Tibial artery (tissue), 4 donors: Measurements from ENCODE around the gene PNPLA1.

Experiments
- DNase-seq, 2 donors: peaks; one replicate each; pipeline ENCODE4 v3.0.0-alpha.2; 2019
- H3K27ac ChIP-seq, 2 donors: fragments of 200-600 bp; sonication (generic) in 1 of 2; 1 replicate in 1 of 2; 2 replicates in 1 of 2; pipeline ENCODE4 v1.5.1; 2018 to 2019; ENCODE audit warnings: mild to moderate bottlenecking in 1 of 2
- H3K27me3 ChIP-seq, 2 donors: fragments of 200-600 bp; sonication (generic) in 1 of 2; one replicate each; pipeline versions ENCODE4 v1.5.1 to v1.6.0; 2016 to 2019
- H3K36me3 ChIP-seq, 3 donors: fragments of 200-600 bp; sonication (generic) in 2 of 3; one replicate each; pipeline ENCODE4 v1.5.1; 2016 to 2019; ENCODE audit warnings: mild to moderate bottlenecking in 2 of 3
- H3K4me1 ChIP-seq, 4 donors: fragments of 200-600 bp; sonication (generic) in 2 of 4; 1 replicate in 3 of 4; 2 replicates in 1 of 4; pipeline ENCODE4 v1.5.1; 2016 to 2019
- H3K4me3 ChIP-seq, 2 donors: fragments of 200-600 bp; sonication (generic) in 1 of 2; 1 replicate in 1 of 2; 2 replicates in 1 of 2; pipeline ENCODE4 v1.5.1; 2018 to 2019; ENCODE audit warnings: mild to moderate bottlenecking in 2 of 2
- H3K9me3 ChIP-seq, 3 donors: fragments of 200-600 bp; sonication (generic) in 1 of 3; one replicate each; pipeline ENCODE4 v1.5.1; 2016 to 2019
- intact Hi-C: fragments of 100-400 bp; cut with DNase I; formaldehyde crosslinking; loops from one replicate; pipeline ENCODE4 v1.15.0; 2023; ENCODE audit warnings: low total_unique reads
- TF ChIP-seq, protein P1 (sequence below), 2 experiments: fragments of 200-600 bp in 1 of 2; fragments of 450-650 bp in 1 of 2; IDR thresholded peaks; one replicate each; pipeline ENCODE4 v1.5.1; 2017 to 2019; ENCODE audit warnings: antibody characterized with exemption in 2 of 2, mild to moderate bottlenecking in 1 of 2, moderate library complexity in 1 of 2

Gene PNPLA1, protein sequence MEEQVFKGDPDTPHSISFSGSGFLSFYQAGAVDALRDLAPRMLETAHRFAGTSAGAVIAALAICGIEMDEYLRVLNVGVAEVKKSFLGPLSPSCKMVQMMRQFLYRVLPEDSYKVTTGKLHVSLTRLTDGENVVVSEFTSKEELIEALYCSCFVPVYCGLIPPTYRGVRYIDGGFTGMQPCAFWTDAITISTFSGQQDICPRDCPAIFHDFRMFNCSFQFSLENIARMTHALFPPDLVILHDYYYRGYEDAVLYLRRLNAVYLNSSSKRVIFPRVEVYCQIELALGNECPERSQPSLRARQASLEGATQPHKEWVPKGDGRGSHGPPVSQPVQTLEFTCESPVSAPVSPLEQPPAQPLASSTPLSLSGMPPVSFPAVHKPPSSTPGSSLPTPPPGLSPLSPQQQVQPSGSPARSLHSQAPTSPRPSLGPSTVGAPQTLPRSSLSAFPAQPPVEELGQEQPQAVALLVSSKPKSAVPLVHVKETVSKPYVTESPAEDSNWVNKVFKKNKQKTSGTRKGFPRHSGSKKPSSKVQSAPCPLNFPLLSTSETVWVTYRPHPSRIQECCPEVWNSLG

DNA sequence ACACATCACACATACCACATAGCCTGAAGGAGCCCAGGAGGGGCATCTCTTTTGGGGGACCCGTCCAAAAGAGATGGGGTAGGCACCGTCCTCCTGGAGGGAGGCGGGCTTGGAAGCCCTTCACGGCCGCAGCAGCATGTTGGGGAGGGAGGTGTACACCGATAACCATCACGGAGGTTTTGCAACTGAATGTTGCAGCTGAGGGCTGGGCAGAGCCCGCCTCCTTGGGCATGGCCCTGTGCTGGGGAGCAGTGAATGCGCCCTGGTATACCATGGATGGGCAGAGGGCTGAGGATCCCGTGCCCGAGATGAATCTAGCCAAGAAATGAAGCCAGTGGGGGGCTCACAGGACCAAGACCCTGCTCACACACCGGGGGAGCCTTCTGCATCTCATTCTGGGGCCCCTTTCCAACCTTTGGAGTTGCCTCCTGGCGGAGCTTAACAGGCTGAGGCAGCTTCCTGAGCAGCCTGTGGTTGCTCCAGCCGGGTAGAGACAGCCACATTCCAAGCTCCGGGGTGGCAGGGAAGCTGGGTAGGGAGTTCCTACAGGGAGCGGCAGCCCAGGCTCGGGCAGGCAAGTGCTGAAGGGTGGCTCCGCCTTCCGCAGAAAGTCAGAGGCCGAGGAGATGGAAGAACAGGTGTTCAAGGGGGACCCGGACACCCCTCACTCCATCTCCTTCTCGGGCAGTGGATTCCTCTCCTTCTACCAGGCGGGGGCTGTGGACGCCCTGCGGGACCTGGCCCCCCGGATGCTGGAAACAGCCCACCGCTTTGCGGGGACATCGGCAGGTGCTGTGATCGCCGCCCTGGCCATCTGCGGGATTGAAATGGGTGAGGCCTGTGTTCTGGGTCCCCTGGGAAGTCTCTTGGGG, at the start of gene PNPLA1:
PNPLA1 (plus strand) TSS at position 227 of the 872 bp plus-strand sequence; CDS start at position 627, 400 bp downstream.
- Histone ChIP-seq H3K9me3 (peaks cover 3 to 12% (median 6%) of the 10 kb centered on the region in 3 donors), H3K27me3 (peaks cover 0 to 35% of the 10 kb centered on the region in 2 donors), H3K4me3 (no peak within 1 kb of the TSS), H3K27ac (no peak within 1 kb of the TSS), H3K36me3 (no peaks in the 10 kb centered on the region), H3K4me1 (no peaks in the 10 kb centered on the region)
- intact Hi-C loops: no loop called here
- no peak for DNase-seq
- TF ChIP-seq, protein P1, sequence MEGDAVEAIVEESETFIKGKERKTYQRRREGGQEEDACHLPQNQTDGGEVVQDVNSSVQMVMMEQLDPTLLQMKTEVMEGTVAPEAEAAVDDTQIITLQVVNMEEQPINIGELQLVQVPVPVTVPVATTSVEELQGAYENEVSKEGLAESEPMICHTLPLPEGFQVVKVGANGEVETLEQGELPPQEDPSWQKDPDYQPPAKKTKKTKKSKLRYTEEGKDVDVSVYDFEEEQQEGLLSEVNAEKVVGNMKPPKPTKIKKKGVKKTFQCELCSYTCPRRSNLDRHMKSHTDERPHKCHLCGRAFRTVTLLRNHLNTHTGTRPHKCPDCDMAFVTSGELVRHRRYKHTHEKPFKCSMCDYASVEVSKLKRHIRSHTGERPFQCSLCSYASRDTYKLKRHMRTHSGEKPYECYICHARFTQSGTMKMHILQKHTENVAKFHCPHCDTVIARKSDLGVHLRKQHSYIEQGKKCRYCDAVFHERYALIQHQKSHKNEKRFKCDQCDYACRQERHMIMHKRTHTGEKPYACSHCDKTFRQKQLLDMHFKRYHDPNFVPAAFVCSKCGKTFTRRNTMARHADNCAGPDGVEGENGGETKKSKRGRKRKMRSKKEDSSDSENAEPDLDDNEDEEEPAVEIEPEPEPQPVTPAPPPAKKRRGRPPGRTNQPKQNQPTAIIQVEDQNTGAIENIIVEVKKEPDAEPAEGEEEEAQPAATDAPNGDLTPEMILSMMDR (IDR thresholded peaks at IDR 0.05): no peak

DNA sequence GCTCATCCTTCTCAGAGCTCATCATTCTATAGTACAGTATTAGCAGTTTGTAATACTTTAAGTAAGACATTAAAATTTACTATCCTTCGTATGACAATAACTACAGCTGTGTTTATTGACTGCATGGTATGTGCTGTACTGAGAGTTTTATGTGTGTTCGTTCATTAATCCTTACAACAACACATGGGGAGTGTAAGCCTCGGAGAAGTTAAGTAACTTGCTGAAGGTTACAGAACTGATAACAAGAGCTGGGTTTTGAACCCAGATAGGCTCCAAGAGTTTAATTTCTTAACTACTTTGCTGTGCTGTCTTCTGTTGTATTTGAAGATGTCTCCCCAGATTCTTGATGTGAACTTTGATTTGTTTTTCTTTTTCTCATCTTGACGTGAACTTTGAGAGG, 49.6 kb upstream of the PNPLA1 start:
- no peaks in the 10 kb centered on the region for H3K27me3 ChIP-seq
- H3K27ac ChIP-seq: no peak overlapping the region
- intact Hi-C loops: no loop called here
- H3K9me3 ChIP-seq: no peaks in the 10 kb centered on the region
- no peaks in the 10 kb centered on the region for H3K4me1 ChIP-seq
- TF ChIP-seq, protein P1 (IDR thresholded peaks at IDR 0.05): no peak
- no peak overlapping the region for H3K4me3 ChIP-seq
- H3K36me3 ChIP-seq: peaks cover 38 to 96% (median 74%) of the 10 kb centered on the region in 3 donors
- DNase-seq: no peak

DNA sequence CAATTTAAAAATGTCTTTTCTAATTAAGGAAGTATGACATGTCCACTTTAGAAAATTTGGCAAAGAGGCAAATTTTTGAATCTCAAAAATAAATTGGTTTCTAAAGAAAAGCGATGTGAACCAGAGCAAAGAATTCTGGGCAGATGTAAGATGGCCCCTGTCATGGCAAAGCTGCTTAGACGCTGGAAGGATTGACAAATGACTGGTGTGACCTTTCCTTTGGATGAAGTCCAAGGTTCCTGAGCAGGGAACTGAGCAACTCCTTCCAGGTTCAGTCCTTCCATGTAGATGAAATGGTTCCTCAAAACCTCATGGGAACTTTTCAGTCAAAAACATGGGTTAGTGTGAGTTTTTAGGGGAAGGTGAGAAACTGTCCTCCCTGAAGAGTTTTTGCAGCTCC, 48.2 kb upstream of the PNPLA1 start:
- DNase-seq: no peak
- H3K9me3 ChIP-seq: no peaks in the 10 kb centered on the region
- intact Hi-C loops: no loop called here

DNA sequence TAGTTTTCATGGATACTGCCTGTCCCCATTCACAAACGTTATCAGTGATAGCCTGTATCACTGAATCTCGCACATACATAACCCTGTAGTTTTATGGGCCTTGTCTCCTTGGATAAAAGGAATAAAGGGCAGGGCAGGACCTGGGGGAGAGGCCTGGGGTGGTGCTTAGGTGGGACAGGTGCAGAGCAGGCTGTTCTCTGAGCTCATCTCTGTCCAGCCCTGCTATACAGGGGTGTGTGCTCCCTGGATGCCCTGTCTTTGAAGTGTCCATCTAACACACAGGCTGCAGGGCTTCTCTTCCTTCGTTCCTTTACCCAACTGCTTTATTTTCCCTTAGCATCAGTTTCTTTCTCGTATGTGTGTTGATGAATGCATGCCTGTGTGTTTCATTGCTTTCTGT, 46.9 kb upstream of the PNPLA1 start:
- no peak overlapping the region for H3K27ac ChIP-seq
- no peaks in the 10 kb centered on the region for H3K4me1 ChIP-seq
- H3K9me3 ChIP-seq: no peaks in the 10 kb centered on the region
- H3K27me3 ChIP-seq: no peaks in the 10 kb centered on the region
- intact Hi-C loops: no loop called here
- peaks cover 46 to 93% (median 74%) of the 10 kb centered on the region in 3 donors for H3K36me3 ChIP-seq
- H3K4me3 ChIP-seq: no peak overlapping the region
- TF ChIP-seq, protein P1 (IDR thresholded peaks at IDR 0.05): no peak
- no peak for DNase-seq

More for the DNA sequence above, 48.2 kb upstream of the PNPLA1 start:
- Histone ChIP-seq H3K27me3 (no peaks in the 10 kb centered on the region), H3K4me1 (no peaks in the 10 kb centered on the region), H3K4me3 (no peak overlapping the region), H3K27ac (no peak overlapping the region), H3K36me3 (peaks cover 43 to 96% (median 74%) of the 10 kb centered on the region in 3 donors)
- TF ChIP-seq, protein P1 (IDR thresholded peaks at IDR 0.05): no peak

DNA sequence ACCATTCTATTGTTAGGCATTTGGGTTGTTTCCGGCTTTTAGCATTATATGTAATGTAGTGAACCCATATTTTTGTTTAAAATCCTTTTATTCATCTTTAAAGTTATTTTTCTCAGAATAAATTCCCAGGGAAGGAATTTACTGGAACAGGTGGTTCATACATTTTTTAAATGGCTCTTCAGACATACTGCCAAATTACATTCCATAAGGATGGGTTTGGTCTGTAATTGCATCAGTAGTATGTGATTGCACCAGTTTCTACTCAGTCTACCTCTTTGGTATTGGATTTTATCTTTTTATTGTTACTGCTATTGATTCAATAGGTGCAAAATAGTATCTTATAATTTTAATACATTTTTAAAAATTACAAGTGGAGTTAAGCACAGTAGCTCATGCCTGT, 46.2 kb upstream of the PNPLA1 start:
- Histone ChIP-seq H3K4me3 (no peak overlapping the region), H3K4me1 (no peaks in the 10 kb centered on the region), H3K27ac (no peak overlapping the region), H3K27me3 (no peaks in the 10 kb centered on the region), H3K9me3 (no peaks in the 10 kb centered on the region), H3K36me3 (peaks cover 45 to 93% (median 74%) of the 10 kb centered on the region in 3 donors)
- TF ChIP-seq, protein P1 (IDR thresholded peaks at IDR 0.05): no peak
- intact Hi-C loops: no loop called here
- no peak for DNase-seq
